Kasumi-1 (cell line): ENCODE data around the gene CNDP1.

Source experiments
- DNase-seq, 2 experiments: peaks; one replicate each; lab custom pipeline; 2025; lab: John Stamatoyannopoulos, UW

Gene CNDP1

GRCh38 chr18:74582642-74583041 lies 48.3 kb downstream of the CNDP1 start:
- no peak for DNase-seq

DNA sequence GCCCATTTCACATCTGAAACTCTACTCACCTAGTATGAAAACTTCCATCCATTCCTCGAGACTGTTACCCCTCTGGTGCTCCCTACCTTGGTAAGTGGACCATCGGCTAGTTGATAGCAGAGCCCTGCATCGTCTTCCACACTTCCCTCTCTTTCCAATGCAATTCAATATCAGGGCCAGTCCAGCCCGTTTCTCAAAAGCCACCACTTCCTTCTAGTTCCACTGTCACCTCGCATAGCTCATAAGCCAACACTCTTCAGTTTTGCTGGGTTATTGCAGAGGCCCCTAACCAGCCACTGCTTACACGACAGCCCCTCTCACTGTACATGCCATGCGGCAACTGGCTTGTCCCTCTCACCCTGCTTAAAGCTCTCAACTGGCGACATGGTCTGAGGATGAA lies 53.1 kb downstream of the CNDP1 start:
- no peak for DNase-seq

- DNase-seq: no peak
Observed at GRCh38 chr18:74589021-74589420, 54.7 kb downstream of the CNDP1 start.

GRCh38 chr18:74589811-74590210 lies 55.5 kb downstream of the CNDP1 start:
- DNase-seq: peak in 1 of 2 experiments; percentile 19

DNA sequence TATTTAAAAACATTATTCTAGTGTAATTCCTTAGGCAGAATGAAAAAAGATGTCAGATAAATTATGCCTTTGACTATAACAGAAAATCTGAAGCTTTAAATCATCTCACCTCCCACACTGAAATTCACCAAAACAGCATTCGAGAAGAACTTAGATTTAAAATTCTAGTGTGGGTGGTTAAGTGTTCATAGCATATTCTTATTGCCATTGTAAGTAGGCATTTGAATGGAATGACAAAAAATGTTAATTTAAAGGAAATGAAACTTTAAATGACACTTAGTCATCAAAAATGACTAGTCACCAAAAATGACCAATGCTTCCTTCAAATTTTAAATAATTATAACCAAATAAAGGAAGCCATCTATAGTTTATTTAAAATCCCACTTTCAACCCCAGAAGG lies 56.4 kb downstream of the CNDP1 start:
- no peak for DNase-seq

GRCh38 chr18:74595431-74595830 lies 61.1 kb downstream of the CNDP1 start:
- peak in 1 of 2 experiments; percentile 23 for DNase-seq

GRCh38 chr18:74597034-74597661 lies 62.8 kb downstream of the CNDP1 start:
- peak; percentile 83 to 89 for DNase-seq

DNA sequence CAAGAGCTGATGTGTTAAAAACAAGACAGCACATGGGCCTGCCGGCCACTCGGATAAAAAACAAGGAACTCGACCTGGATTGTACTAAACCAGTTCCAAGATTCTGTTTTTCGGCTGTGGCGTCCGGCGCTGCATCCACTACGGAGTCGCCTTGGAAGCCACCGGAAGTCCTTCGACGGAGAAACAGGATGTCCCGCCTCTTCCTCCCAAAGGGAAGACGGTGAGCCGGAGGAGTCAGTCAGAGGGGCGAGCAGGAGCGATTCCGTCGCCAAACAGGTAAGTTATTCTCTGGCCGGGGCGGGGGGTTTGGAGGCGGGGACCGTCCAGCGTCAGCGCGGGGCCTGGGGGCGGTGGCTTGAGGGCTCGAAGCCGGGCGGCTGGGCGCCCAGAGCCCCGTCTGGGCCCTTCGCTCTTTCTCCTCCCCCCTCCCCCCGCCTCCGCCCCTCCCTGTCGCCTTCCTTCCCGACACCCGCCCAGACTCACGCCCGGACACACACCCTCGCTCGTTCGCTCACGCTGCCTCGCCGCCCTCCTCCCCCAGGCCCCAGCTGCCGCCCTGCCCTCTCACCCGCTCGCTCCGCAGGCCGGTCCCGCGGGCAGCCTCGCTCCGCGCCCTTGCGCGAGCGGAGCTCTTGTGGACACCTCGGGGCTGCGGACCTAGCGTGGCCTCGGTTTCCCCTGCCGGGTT lies 63.5 kb downstream of the CNDP1 start, which contains the start of gene ZNF407:
Gene ZNF407 (plus strand): TSS at position 209 of the 688 bp plus-strand sequence. CDS start 33,150 bp downstream, outside the sequence.
- peak; percentile 88 to 89 for DNase-seq

GRCh38 chr18:74598350-74599001 lies 64.2 kb downstream of the CNDP1 start:
- peak; percentile 63 to 65 for DNase-seq

- no peak for DNase-seq
Observed at GRCh38 chr18:74604361-74604760, 70.1 kb downstream of the CNDP1 start.

DNA sequence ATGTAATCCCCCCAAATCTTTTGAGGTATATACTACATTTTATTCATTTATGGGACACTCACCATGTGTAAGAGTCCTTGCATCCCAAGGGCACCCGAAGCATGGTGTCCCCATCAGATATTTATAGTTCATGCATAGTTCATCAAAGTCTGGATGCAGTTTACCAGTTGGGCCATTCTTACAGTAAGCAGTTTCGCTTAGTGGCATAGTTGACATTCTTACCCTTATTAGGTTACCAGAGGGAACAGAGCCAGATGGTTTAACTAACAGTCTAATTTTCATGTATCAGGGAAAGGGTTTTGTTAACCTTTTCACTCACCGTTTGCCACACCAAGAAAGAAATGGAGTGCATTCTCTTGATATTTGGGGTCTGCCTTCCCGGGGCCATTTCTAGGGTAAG lies 70.5 kb downstream of the CNDP1 start:
- DNase-seq: no peak

DNA sequence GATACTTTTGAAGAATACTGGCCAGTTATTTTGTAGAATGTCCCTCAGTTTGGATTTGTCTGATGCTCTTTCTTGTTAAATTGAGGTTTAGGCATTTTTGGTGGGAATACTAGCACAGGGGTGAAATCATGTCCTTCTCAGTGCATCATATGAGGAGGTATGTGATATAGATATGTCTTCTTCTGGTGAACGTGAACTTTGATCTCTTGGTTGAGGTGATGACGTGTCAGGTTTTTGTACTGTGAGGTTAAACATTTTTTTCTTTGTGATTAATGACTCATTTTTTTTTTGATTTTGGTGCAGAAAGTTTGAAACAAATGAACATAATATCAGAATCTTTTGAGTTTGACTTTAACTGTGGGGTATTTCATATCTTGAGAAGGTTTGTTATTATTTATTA lies 74.4 kb downstream of the CNDP1 start:
- DNase-seq: no peak

- no peak for DNase-seq
Observed at GRCh38 chr18:74609535-74609934, 75.2 kb downstream of the CNDP1 start.

DNA sequence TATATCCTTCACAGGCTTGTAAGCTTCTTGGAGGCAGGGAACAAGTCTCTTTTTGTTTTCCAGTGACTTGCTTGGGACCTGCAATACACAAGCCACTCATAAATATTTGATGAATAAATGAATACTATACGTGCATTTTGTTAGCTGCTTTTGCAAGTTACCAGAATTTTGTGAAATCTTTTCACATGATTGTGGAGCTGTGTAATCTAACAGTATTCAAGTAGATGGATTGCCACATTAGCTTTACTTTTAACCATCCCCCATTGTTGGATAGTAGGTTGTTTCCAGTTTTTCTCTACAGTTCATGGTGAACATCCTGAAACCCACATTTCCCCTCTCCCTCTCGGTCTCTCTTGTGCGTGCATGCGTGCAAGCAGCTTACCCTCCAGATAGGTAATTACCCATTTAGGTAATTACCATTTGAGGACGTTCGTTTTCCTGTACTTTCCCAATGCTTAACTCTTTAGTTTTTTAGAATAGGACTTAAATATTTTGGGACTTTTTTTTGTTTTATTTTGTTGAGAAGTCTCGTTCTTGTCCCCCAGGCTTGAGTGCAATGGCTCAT lies 75.8 kb downstream of the CNDP1 start:
- DNase-seq: no peak

DNA sequence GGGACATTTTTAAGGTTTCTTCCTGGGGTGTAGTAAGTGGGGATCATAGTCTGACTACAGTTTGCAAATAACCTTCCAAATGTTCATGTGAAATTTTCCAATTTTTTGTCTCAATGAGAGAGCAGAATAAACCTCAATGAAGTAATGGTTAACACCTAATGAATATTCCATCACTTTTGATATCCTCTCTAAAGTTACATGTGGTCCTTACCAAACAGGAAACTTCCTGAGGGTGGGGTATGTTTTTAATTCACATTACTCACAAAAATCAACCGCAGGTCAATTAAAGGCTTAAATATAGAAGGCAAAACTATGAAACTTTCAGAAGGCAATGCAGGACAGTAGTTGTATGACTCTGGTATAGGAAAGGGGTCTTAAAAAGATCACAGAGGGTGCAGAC lies 76.6 kb downstream of the CNDP1 start:
- DNase-seq: no peak

DNA sequence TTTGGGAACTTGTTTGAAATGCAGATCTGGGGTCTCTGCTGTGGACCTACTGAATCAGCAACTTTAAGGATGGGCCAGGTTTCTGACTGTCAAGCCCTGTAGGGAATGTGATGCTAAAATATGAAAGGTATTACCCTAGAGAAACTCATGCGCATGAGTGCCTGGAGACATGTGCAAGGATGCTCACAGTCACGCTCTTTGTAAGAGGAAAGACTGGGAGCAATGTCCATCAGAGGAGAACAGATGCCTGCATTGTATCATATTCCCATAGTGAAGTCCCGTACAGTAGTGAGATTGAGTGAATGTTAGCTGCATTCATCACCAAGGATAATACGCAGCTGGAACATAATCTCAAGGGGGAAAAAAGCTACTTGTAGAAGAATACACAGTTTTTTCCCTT lies 77.5 kb downstream of the CNDP1 start:
- no peak for DNase-seq

GRCh38 chr18:74613381-74613780 lies 79.1 kb downstream of the CNDP1 start:
- no peak for DNase-seq

DNA sequence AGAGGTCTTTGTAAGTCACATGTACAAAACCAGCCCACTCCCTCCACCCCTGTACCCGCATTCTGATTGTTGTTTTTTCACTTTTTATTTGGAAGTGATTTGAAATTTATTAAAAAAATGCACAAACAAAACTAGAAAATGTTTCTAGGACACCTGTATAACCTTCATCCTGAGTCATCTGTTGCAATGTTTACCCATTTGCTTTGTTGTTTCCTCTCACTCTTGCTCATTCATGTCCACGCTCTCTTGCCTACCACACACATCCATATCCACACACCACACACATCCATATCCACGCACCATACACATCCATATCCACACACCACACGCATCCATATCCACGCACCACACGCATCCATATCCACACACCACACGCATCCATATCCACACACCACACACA lies 82.2 kb downstream of the CNDP1 start:
- DNase-seq: no peak

- no peak for DNase-seq
Observed at GRCh38 chr18:74617486-74617885, 83.2 kb downstream of the CNDP1 start.

GRCh38 chr18:74622072-74622471 lies 87.8 kb downstream of the CNDP1 start:
- no peak for DNase-seq

GRCh38 chr18:74623047-74623816 lies 88.9 kb downstream of the CNDP1 start:
- peak; percentile 11 to 36 for DNase-seq

DNA sequence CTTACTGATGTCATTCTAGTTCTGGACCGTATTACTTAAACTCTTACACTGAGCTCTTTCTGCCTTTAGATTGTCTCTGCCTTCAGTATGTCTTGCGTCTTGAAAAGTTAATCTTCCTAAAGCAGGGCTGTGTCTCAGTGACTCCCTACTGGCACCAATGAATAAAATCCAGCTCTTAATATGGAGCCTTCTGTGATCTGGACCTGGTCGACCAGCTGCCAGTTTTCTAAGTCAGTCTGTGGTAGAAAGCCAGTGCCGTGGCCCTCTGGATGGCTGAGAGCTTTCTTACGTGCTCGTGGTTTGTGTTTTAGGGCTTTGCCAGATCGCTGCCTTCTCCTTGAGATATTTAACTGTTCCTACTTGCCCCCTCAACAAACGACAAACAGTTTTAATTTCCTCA lies 90.2 kb downstream of the CNDP1 start:
- DNase-seq: no peak
